HG03469 (cell line): ENCODE measurements around the gene XYLT1.

ENCODE experiments used
- ATAC-seq: cut with Tn5 transposase; IDR thresholded peaks from one replicate; pipeline ENCODE4 v1.9.1; 2021; ENCODE audit warnings: mild to moderate bottlenecking, moderate library complexity, moderate number of reproducible peaks; ENCODE audit not compliant: unreplicated experiment

The XYLT1 gene

GRCh38 chr16:17459903-17460521, 10.7 kb downstream of the XYLT1 start:
- ATAC-seq, result no peak

- ATAC-seq, result no peak
Measured at GRCh38 chr16:17457997-17458396, 12.8 kb downstream of the XYLT1 start.

- no peak for ATAC-seq
Measured at GRCh38 chr16:17457513-17457912, 13.2 kb downstream of the XYLT1 start.

- ATAC-seq, result no peak
Measured at GRCh38 chr16:17454162-17454730, 16.5 kb downstream of the XYLT1 start.

- no peak for ATAC-seq
Measured at GRCh38 chr16:17453364-17454038, 17.3 kb downstream of the XYLT1 start.

GRCh38 chr16:17452922-17453321, 17.8 kb downstream of the XYLT1 start:
- ATAC-seq, result no peak

- ATAC-seq, result no peak
Measured at GRCh38 chr16:17451843-17452242, 18.9 kb downstream of the XYLT1 start.

- ATAC-seq, result no peak
Measured at GRCh38 chr16:17450291-17450690, 20.5 kb downstream of the XYLT1 start.

- no peak for ATAC-seq
Measured at GRCh38 chr16:17448640-17449638, 21.8 kb downstream of the XYLT1 start.

GRCh38 chr16:17447101-17447569, 23.6 kb downstream of the XYLT1 start:
- ATAC-seq, result no peak

- ATAC-seq, result no peak
Measured at GRCh38 chr16:17446661-17447060, 24.1 kb downstream of the XYLT1 start.

- no peak for ATAC-seq
Measured at GRCh38 chr16:17445421-17445820, 25.3 kb downstream of the XYLT1 start.

- no peak for ATAC-seq
Measured at GRCh38 chr16:17444658-17445057, 26.1 kb downstream of the XYLT1 start.

- no peak for ATAC-seq
Measured at GRCh38 chr16:17440131-17440530, 30.6 kb downstream of the XYLT1 start.

- no peak for ATAC-seq
Measured at GRCh38 chr16:17439580-17439979, 31.2 kb downstream of the XYLT1 start.

- ATAC-seq, result no peak
Measured at GRCh38 chr16:17437981-17438380, 32.8 kb downstream of the XYLT1 start.

- no peak for ATAC-seq
Measured at GRCh38 chr16:17437127-17437720, 33.5 kb downstream of the XYLT1 start.

- no peak for ATAC-seq
Measured at GRCh38 chr16:17435318-17435717, 35.4 kb downstream of the XYLT1 start.

GRCh38 chr16:17433577-17434451, 36.9 kb downstream of the XYLT1 start:
- no peak for ATAC-seq
